HG03378 (cell line): Measurements from ENCODE around the gene RPS23.

Source experiments
- ATAC-seq: cut with Tn5 transposase; IDR thresholded peaks from one replicate; pipeline ENCODE4 v1.9.1; 2021; ENCODE audit warnings: mild to moderate bottlenecking, moderate library complexity; ENCODE audit not compliant: unreplicated experiment

Gene RPS23

DNA sequence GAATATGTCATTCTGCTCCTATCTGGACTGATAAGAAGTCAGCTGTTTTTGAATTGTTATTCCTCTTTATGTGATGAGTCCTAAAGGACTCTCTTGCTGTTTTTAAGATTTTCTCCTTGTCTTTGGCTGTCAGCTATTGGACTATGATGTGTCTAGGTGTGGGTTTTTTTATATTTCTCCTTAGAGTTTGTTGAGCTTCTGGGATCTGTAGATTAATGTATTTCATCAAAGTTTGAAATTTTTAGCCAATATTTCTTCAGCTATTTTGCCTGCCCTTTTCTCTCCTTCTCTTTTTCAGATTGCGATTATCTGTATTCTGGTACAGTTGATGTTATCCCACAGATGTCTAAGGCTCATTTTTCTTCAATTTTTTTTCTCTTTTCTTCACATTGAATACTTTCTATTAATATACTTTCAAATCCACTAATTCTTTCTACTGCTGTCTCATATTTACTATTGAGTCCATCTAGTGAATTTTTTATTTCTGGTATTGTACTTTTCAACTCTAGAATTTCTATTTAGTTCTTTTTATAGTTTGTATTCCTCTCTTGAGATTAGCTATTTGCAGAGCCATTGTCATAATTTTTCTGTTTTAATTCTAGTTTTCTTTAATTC is 31.1 kb downstream of the RPS23 start:
- no peak for ATAC-seq

DNA sequence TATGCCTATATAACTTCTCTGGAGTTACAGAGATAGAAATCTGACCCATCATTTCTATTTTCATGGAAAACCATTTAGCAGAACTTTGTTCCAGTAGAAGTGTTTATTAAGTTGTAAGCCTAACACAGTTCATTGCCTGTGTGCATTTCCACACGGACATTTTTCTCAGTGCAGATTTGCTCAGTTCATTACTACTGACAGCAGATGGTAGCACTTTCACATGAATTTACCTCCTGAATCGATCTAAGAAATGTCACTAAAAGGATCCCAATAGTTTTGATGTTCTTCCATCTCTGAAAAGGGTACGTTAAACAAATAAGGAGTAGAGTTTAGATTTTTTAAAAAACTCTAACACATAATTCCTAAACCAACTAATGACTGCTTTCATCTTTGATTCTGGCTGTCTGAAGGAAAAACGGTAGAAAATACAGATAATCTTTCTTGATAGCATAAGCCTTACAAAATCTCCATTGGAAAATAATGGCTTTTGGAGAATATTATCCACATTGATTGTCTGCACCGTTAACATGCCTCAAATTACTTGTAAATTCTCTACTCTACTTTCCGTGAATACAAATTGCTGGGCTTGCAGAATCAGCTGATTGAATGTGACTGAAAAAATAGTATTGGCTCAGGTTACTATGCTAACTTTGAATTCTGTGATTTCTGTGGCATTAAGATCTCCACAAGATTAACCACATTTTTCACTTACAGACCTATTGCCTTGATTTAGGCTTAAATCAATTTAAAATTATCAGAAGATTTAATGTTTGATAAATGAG is 33.1 kb downstream of the RPS23 start:
- no peak for ATAC-seq

DNA sequence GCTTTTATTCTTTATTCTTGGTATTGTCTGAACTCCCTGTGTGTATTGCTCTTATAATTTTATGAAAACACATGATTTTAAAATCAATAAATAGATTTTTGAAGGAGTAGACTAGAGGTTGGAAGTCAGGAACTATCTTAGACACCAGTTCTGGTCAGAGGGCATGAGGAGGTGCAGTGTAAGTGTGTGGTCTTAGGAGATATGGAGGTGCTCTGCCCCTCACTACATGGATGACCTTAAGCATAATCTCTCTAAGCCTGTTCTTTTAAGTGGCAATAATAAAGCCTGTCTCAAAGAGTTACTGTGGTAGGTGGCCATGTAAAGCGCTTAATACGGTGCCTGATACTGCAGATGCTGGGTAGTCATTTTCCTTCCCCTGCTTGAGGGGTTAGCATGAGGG is 34.0 kb downstream of the RPS23 start:
- no peak for ATAC-seq

DNA sequence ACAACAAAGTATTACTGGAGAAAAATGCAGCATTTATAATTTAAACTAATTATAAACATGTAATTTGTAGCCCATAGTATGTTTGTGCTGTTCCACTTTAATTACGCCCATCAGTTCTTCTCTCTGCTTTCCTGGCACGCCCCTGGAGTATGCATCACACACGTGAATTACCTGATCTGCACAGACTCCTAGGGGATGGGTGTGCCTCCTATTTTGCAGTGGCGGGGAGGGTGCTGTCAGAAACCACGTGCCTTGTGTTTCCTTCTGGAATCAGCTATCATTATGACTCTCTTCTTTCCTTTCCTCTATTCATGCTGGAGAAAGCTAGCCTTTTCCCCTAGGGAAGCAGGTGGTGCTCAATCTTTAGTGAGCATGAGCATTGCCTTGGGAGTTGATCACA is 43.3 kb downstream of the RPS23 start:
- no peak for ATAC-seq

DNA sequence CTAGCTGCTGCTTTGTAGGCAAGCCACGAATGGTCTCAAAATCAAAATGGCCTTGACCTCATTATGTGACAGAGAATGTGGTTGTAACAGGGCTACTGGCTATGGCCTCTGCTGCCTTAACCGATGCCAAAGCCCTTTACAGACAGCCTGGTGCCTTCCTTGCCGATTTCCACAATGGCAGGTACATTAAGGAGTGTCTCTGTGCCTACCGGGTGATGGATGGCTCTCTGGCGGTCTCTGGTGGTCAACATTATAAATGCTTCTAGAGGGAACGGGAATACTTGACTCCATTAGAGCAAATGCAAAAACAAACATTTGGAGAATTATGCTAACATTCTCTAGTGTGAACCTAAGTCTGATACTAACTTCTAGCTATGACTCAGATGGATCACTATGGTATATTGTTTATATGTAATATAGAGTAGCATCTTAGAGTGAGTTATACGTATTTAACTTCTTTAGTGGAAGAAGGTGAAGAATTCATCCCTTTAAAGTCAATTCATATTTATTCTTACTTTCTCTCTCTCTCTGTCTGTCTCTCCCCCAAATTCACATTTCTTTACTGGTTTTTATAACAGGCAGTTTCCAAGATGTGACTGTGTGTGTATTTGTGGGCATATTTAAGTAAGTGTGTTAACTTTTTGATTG is 52.5 kb downstream of the RPS23 start:
- peak; percentile 92 for ATAC-seq
